Measurements from ENCODE around the gene ATF6.

Gene ATF6

DNA sequence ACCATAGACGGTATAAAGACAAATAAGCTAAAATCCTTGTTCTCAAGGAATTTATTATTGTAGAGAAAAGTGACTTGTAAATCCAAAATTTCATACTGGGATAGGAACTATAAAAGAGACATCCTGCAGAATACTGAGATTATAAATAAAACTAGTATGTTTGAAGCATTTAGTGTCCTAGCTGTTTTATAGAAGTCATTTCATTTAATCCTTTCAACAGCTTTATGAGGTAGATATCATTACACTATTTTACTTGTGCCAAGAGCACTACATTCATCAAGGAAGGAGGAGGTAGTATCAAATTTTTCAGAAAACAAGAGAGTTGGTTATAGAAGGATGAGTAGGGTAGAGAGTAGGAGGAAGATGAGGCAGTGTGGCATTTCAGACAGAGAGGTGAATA, 119.6 kb downstream of the ATF6 start:
- TF ChIP-seq, protein P1, sequence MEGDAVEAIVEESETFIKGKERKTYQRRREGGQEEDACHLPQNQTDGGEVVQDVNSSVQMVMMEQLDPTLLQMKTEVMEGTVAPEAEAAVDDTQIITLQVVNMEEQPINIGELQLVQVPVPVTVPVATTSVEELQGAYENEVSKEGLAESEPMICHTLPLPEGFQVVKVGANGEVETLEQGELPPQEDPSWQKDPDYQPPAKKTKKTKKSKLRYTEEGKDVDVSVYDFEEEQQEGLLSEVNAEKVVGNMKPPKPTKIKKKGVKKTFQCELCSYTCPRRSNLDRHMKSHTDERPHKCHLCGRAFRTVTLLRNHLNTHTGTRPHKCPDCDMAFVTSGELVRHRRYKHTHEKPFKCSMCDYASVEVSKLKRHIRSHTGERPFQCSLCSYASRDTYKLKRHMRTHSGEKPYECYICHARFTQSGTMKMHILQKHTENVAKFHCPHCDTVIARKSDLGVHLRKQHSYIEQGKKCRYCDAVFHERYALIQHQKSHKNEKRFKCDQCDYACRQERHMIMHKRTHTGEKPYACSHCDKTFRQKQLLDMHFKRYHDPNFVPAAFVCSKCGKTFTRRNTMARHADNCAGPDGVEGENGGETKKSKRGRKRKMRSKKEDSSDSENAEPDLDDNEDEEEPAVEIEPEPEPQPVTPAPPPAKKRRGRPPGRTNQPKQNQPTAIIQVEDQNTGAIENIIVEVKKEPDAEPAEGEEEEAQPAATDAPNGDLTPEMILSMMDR (IDR thresholded peaks at IDR 0.05; ENCODE audit: low read length, missing control alignments), result no peak
- H3K4me3 ChIP-seq (replicated peaks; ENCODE audit: low read depth, low read length), result no peak overlapping the region
- no peak for DNase-seq (ENCODE audit: low read depth)

DNA sequence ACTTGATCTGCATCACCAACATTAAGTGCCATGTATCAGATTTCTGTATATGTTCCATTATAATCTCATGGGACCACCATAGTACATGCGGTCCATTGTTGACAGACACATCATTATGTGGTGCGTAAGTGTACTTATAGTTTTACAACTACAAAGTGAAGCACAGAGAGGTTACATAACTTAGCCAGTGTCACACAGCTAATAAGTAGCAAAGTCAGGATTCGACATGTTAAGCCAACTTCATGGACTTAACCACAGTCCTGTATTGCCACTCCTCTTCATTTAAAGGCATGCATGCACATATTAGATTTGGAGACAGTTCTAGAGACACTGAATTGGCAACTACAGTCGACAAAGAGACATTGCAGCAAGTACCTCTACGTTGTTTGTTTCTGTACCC, 120.5 kb downstream of the ATF6 start:
- no peak for DNase-seq (ENCODE audit: low read depth)
- H3K4me3 ChIP-seq (replicated peaks; ENCODE audit: low read depth, low read length), result no peak overlapping the region
- TF ChIP-seq, protein P1 (IDR thresholded peaks at IDR 0.05; ENCODE audit: low read length, missing control alignments), result no peak

DNA sequence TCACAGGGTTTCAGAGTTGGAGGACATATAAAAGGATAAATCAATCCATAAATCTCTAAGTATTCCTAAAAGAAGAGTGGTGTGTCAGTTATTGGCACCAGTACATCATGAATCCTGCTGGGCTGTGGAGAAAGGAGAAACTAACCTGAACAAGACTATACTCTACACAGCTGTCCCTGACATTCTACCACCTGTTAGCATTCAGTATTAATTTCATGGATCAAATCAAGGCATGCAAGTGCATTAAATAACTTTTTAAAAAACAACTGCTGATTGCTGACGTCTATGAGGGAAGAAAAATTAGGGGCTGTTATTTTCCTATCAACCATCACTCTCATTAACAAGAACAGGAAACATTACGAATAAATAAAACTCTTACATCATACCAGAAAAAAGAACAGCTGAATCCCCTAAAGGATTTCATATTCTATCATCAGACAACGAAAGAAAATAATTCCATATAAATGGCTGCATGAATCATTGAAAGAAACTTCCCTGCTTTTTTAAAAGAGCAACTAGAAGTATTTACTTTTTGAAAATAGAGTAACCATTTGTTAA, 121.7 kb downstream of the ATF6 start:
- H3K4me3 ChIP-seq (replicated peaks; ENCODE audit: low read depth, low read length), result no peak overlapping the region
- TF ChIP-seq, protein P1 (IDR thresholded peaks at IDR 0.05; ENCODE audit: low read length, missing control alignments), result no peak
- DNase-seq (ENCODE audit: low read depth), result no peak

DNA sequence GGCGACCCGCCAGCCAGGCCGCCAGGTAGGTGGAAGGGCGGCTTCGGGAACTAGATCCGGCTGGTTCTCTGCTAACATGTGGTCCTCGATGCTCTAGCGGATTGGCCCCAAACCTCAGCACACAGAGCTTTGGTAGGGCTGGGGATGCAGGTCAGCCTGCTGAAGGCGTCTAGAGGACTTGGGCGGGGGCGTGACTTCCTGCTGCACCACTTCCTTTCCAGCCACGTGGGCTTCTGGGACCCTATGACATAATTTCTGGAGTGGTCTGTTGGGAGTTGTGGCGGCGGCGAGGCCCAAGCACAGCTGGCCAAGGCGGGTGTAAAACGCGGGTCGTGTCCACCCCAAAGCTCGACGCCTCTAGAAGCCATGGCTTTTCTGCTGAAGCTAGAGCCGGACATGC, 124.5 kb downstream of the ATF6 start:
- TF ChIP-seq, protein P1 (IDR thresholded peaks at IDR 0.05; ENCODE audit: low read length, missing control alignments), result no peak
- no peak for DNase-seq (ENCODE audit: low read depth)
- H3K4me3 ChIP-seq (replicated peaks; ENCODE audit: low read depth, low read length), result no peak overlapping the region

DNA sequence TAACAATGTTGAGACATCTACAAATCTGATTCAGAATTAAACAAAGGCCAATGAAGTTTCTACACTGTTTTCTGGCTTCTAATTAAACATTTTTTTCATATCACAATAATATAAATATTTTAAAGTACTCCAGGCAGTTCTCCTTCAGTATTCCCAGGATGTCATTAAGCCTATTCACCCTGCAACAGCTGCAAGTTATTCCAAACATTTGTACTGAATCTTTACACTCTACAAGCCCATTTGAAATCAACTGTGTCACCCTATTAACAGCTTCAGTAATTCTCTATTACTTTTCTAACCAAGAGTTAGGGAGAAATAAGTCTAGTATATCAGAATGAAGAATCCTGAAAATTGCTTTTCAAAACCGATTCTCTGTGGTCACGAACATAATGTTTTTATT, 133.0 kb downstream of the ATF6 start:
- TF ChIP-seq, protein P1 (IDR thresholded peaks at IDR 0.05; ENCODE audit: low read length, missing control alignments), result no peak
- DNase-seq (ENCODE audit: low read depth), result no peak
- no peak overlapping the region for H3K4me3 ChIP-seq (replicated peaks; ENCODE audit: low read depth, low read length)

DNA sequence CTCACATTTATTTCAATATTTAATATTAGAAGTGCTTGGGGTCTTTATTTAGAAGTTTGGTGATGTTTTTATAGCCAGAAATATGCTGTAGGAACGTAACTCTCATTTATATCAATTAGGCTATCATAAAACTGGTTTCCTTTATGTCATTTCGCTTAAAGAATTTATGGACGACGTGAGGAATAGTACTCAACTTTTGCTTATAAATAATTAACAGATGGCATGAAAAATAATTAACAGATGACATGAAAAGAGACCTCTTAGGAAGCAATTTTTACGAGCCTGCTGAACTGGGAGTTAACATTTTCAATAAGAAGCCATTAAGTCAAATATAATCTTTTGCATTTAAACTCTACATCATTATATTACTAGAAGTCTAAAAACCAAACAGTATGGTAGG, 134.0 kb downstream of the ATF6 start:
- no peak overlapping the region for H3K4me3 ChIP-seq (replicated peaks; ENCODE audit: low read depth, low read length)
- DNase-seq (ENCODE audit: low read depth), result no peak
- TF ChIP-seq, protein P1 (IDR thresholded peaks at IDR 0.05; ENCODE audit: low read length, missing control alignments), result no peak

DNA sequence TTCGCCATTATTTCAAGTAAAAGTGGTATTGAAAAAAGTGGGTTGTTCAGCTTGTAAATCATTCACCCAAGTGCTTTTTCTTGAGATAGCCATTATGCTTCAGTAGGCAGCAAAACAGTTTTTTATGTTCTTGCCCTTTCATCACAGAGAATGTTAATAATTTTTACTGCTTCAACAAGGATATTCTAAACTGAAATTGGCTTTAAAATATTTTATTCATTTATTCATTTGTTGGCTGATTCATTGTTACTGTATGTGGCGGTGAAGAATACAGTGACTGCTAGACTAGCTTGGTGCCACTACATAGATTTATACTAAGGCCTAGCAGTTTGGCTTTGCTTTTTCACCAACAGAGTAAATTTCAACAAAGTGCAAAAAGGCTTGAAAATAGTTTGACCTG, 136.1 kb downstream of the ATF6 start:
- no peak for DNase-seq (ENCODE audit: low read depth)
- no peak overlapping the region for H3K4me3 ChIP-seq (replicated peaks; ENCODE audit: low read depth, low read length)
- TF ChIP-seq, protein P1 (IDR thresholded peaks at IDR 0.05; ENCODE audit: low read length, missing control alignments), result no peak

Data from fibroblast of pulmonary artery (primary cell).